Esophagus muscularis mucosa (tissue), 4 donors: ENCODE measurements around the gene TXNDC16.

Experiments used
- EP300 ChIP-seq: sonication (generic); formaldehyde crosslinking; IDR thresholded peaks from one replicate; pipeline ENCODE4 v1.6.1; 2017; ENCODE audit warnings: antibody characterized with exemption
- POLR2A ChIP-seq: fragments of 450-650 bp; IDR thresholded peaks from one replicate; pipeline ENCODE4 v1.6.1; 2017; ENCODE audit warnings: antibody characterized with exemption, moderate library complexity, mild to moderate bottlenecking, low read depth
- POLR2AphosphoS5 ChIP-seq, 2 donors: sonication (generic); formaldehyde crosslinking; IDR thresholded peaks; one replicate each; pipeline ENCODE4 v1.6.1; 2017; ENCODE audit warnings: antibody characterized with exemption in 2 of 2
- TF ChIP-seq, protein P1 (sequence below), 3 experiments: fragments of 200-600 bp in 2 of 3; fragments of 450-650 bp in 1 of 3; sonication (generic) in 2 of 3; IDR thresholded peaks; one replicate each; pipeline ENCODE4 v1.5.1; 2017 to 2019; ENCODE audit warnings: antibody characterized with exemption in 3 of 3, mild to moderate bottlenecking in 2 of 3, moderate library complexity in 1 of 3

DNA sequence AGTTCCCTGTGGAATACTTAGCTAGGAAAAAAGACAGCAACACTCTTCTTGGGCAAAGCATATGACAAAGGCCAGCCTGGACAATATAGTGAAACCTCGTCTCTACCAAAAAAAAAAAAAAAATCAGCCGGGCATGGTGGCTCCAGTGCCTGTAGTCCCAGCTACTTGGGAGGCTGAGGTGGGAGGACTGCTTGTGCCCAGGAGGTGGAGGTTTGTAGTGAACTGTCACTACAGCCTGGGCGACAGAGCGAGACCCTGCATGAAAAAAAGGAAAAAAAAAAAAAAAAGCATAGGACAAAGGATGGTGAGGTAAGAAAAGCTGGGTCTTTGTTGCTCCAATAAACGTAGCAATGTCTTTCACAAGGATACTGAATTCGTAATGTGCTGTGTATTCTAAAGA, 1.1 kb downstream of the TXNDC16 start:
- TF ChIP-seq, protein P1, sequence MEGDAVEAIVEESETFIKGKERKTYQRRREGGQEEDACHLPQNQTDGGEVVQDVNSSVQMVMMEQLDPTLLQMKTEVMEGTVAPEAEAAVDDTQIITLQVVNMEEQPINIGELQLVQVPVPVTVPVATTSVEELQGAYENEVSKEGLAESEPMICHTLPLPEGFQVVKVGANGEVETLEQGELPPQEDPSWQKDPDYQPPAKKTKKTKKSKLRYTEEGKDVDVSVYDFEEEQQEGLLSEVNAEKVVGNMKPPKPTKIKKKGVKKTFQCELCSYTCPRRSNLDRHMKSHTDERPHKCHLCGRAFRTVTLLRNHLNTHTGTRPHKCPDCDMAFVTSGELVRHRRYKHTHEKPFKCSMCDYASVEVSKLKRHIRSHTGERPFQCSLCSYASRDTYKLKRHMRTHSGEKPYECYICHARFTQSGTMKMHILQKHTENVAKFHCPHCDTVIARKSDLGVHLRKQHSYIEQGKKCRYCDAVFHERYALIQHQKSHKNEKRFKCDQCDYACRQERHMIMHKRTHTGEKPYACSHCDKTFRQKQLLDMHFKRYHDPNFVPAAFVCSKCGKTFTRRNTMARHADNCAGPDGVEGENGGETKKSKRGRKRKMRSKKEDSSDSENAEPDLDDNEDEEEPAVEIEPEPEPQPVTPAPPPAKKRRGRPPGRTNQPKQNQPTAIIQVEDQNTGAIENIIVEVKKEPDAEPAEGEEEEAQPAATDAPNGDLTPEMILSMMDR (IDR thresholded peaks at IDR 0.05): no peak
- no peak for TF ChIP-seq POLR2A
- TF ChIP-seq POLR2AphosphoS5 (IDR thresholded peaks at IDR 0.05): no peak
- TF ChIP-seq EP300: no peak
